Putamen (tissue), 1 donor: ENCODE results near the gene CRISPLD2.
"Not testable (repeated sequence)": the region's sequence is repeated elsewhere in the genome, so short reads cannot be mapped to it uniquely, and the experiment has no call there.

Source experiments
- DNase-seq: peaks from one replicate; pipeline ENCODE4 v3.0.0-alpha.2; 2016; ENCODE audit warnings: low spot score

Gene CRISPLD2

GRCh38 chr16:84931107-84931494 lies 111.3 kb downstream of the CRISPLD2 start:
- DNase-seq, result no peak

- no peak for DNase-seq
Measured at GRCh38 chr16:84931506-84931905, 111.7 kb downstream of the CRISPLD2 start.

- no peak for DNase-seq
Measured at GRCh38 chr16:84932681-84933080, 112.9 kb downstream of the CRISPLD2 start.

GRCh38 chr16:84933774-84934631 lies 114.2 kb downstream of the CRISPLD2 start:
- DNase-seq, result peak; percentile 58

- no peak for DNase-seq
Measured at GRCh38 chr16:84937196-84938005, 117.6 kb downstream of the CRISPLD2 start.

GRCh38 chr16:84938616-84939015 lies 118.8 kb downstream of the CRISPLD2 start:
- DNase-seq, result not testable (repeated sequence)

- no peak for DNase-seq
Measured at GRCh38 chr16:84940670-84941551, 121.1 kb downstream of the CRISPLD2 start.

GRCh38 chr16:84941921-84942320 lies 122.1 kb downstream of the CRISPLD2 start:
- no peak for DNase-seq

GRCh38 chr16:84942786-84943185 lies 123.0 kb downstream of the CRISPLD2 start:
- DNase-seq, result no peak

GRCh38 chr16:84943620-84944019 lies 123.8 kb downstream of the CRISPLD2 start:
- no peak for DNase-seq

GRCh38 chr16:84947022-84947421 lies 127.2 kb downstream of the CRISPLD2 start:
- DNase-seq, result no peak

GRCh38 chr16:84947996-84948850 lies 128.4 kb downstream of the CRISPLD2 start:
- no peak for DNase-seq

GRCh38 chr16:84948851-84949610 lies 129.2 kb downstream of the CRISPLD2 start:
- DNase-seq, result no peak

GRCh38 chr16:84949772-84950436 lies 130.1 kb downstream of the CRISPLD2 start:
- no peak for DNase-seq

- no peak for DNase-seq
Measured at GRCh38 chr16:84950906-84951305, 131.1 kb downstream of the CRISPLD2 start.

GRCh38 chr16:84952335-84953189 lies 132.8 kb downstream of the CRISPLD2 start:
- peak; percentile 74 for DNase-seq

GRCh38 chr16:84953190-84953746 lies 133.5 kb downstream of the CRISPLD2 start:
- no peak for DNase-seq

- no peak for DNase-seq
Measured at GRCh38 chr16:84955427-84955826, 135.6 kb downstream of the CRISPLD2 start.
